DND-41 (cell line): ENCODE results near the gene IDS.

ENCODE experiments used
- ATAC-seq: fragments of 200-7000 bp; cut with Tn5 transposase; 3 replicates; pipeline ENCODE4 v1.9.1; 2021; ENCODE audit warnings: low read depth; ENCODE audit not compliant: insufficient read depth
- DNase-seq: peaks from one replicate; pipeline ENCODE4 v3.0.0-alpha.2; 2020
- H2AFZ ChIP-seq: 2 replicates; pipeline ENCODE4 v1.6.0; 2012; ENCODE audit warnings: low read depth, low read length
- H3K27ac ChIP-seq: 2 replicates; pipeline ENCODE4 v1.5.1; 2012; ENCODE audit warnings: low read length, inconsistent platforms
- H3K27me3 ChIP-seq: fragments of 200-600 bp; sonication (generic); 2 replicates; pipeline ENCODE4 v1.6.0; 2012; ENCODE audit warnings: low read length, mild to moderate bottlenecking, inconsistent platforms; ENCODE audit not compliant: insufficient read depth, poor library complexity
- H3K36me3 ChIP-seq: 2 replicates; pipeline ENCODE4 v1.5.1; 2012; ENCODE audit warnings: low read length, inconsistent platforms; ENCODE audit not compliant: insufficient read depth
- H3K4me1 ChIP-seq: 2 replicates; pipeline ENCODE4 v1.5.1; 2012; ENCODE audit warnings: mild to moderate bottlenecking, low read length; ENCODE audit not compliant: insufficient read depth
- H3K4me2 ChIP-seq: 2 replicates; pipeline ENCODE4 v1.6.0; 2012; ENCODE audit warnings: mild to moderate bottlenecking, moderate library complexity, low read length, inconsistent platforms; ENCODE audit not compliant: insufficient read depth
- H3K4me3 ChIP-seq, 2 experiments: fragments of 200-600 bp in 1 of 2; shearing (Covaris generic) in 1 of 2; 2 replicates each; pipeline ENCODE4 v1.5.1; 2012 to 2016; ENCODE audit warnings: inconsistent platforms in 2 of 2, low read length in 2 of 2, mild to moderate bottlenecking in 2 of 2, low read depth in 1 of 2, moderate library complexity in 1 of 2
- H3K79me2 ChIP-seq: 2 replicates; pipeline ENCODE4 v1.6.0; 2012; ENCODE audit warnings: low read length, inconsistent platforms; ENCODE audit not compliant: insufficient read depth
- H3K9ac ChIP-seq: 2 replicates; pipeline ENCODE4 v1.6.0; 2012; ENCODE audit warnings: low read depth, mild to moderate bottlenecking, inconsistent platforms, low read length, moderate library complexity
- H3K9me3 ChIP-seq: 2 replicates; pipeline ENCODE4 v1.5.1; 2012; ENCODE audit warnings: low read length, moderate library complexity, mild to moderate bottlenecking, inconsistent platforms; ENCODE audit not compliant: insufficient read depth, severe bottlenecking
- H4K20me1 ChIP-seq: 2 replicates; pipeline ENCODE4 v1.6.0; 2012; ENCODE audit warnings: low read length; ENCODE audit not compliant: insufficient read depth
- CTCF ChIP-seq: IDR thresholded peaks from 2 replicates; pipeline ENCODE4 v1.5.1; 2012; ENCODE audit warnings: borderline replicate concordance, low read length, moderate library complexity, mild to moderate bottlenecking; ENCODE audit not compliant: poor library complexity, severe bottlenecking; ENCODE audit errors: extremely low read depth
- EZH2 ChIP-seq: IDR thresholded peaks from 3 replicates; pipeline ENCODE4 v1.6.1; 2012; ENCODE audit warnings: borderline replicate concordance, low read depth, mild to moderate bottlenecking, moderate library complexity, low read length, inconsistent platforms; ENCODE audit not compliant: severe bottlenecking

The IDS gene

GRCh38 chrX:149513825-149514428, 8.8 kb upstream of the IDS start:
- Histone ChIP-seq H3K4me1 (peaks cover 36% of the 10 kb centered on the region), H3K36me3 (no peaks in the 10 kb centered on the region), H2AFZ (peak overlapping the region; percentile 36; the same call in 1 of the 2 replicates), H3K27ac (peak overlapping the region; percentile 74), H3K79me2 (no peaks in the 10 kb centered on the region), H3K4me3 (peak overlapping the region in 1 of 2 experiments; percentile 35; a peak in 1 of 4 replicates), H3K27me3 (no peaks in the 10 kb centered on the region), H4K20me1 (no peaks in the 10 kb centered on the region), H3K9me3 (no peaks in the 10 kb centered on the region), H3K4me2 (peak overlapping the region; percentile 47), H3K9ac (0 out of 2 replicates have a peak overlapping the region, but pooled peaks have one; percentile 32)
- no peak for TF ChIP-seq EZH2
- TF ChIP-seq CTCF, result no peak
- ATAC-seq (peak; percentile 73), DNase-seq (peak; percentile 47)

- no peaks in the 10 kb centered on the region for H3K27me3 ChIP-seq
- no peaks in the 10 kb centered on the region for H3K9me3 ChIP-seq
- no peaks in the 10 kb centered on the region for H3K36me3 ChIP-seq
- H3K4me1 ChIP-seq, result peaks cover 34% of the 10 kb centered on the region
- H3K4me2 ChIP-seq, result no peak overlapping the region
- ATAC-seq (peak; percentile 67), DNase-seq (peak; percentile 68)
- no peaks in the 10 kb centered on the region for H3K79me2 ChIP-seq
- no peak overlapping the region for H3K4me3 ChIP-seq
- peak overlapping the region; percentile 70 for H2AFZ ChIP-seq
- peak; percentile 69 for TF ChIP-seq CTCF
- TF ChIP-seq EZH2, result no peak
- H3K9ac ChIP-seq, result no peak overlapping the region
- no peaks in the 10 kb centered on the region for H4K20me1 ChIP-seq
- H3K27ac ChIP-seq, result peak overlapping the region; percentile 69
These were observed 7.2 kb upstream of the IDS start for GRCh38 chrX:149512225-149512885.

GRCh38 chrX:149511081-149511480, 6.0 kb upstream of the IDS start:
- H3K36me3 ChIP-seq, result no peaks in the 10 kb centered on the region
- H3K4me2 ChIP-seq, result no peak overlapping the region
- H2AFZ ChIP-seq, result no peak overlapping the region
- no peak overlapping the region for H3K27ac ChIP-seq
- H3K9ac ChIP-seq, result no peak overlapping the region
- no peak for DNase-seq
- H3K79me2 ChIP-seq, result no peaks in the 10 kb centered on the region
- no peak for ATAC-seq
- no peaks in the 10 kb centered on the region for H3K9me3 ChIP-seq
- TF ChIP-seq CTCF (no peak), EZH2 (no peak)
- H3K4me1 ChIP-seq, result peaks cover 35% of the 10 kb centered on the region
- H3K27me3 ChIP-seq, result no peaks in the 10 kb centered on the region
- no peaks in the 10 kb centered on the region for H4K20me1 ChIP-seq
- no peak overlapping the region for H3K4me3 ChIP-seq
